Hepatocyte (in vitro differentiated cells): ENCODE results near the gene SYT8. TPM values are rescaled to one million over a fixed set of nuclear protein-coding genes. Genes with fewer than 3 reads are reported as not detected.

Source experiments
- DNase-seq: peaks from one replicate; pipeline ENCODE4 v3.0.0-alpha.2; 2016; ENCODE audit warnings: low spot score
- H2AFZ ChIP-seq: fragments of 200-600 bp; sonication (generic); 2 replicates; pipeline ENCODE4 v1.6.0; 2016; ENCODE audit warnings: antibody characterized with exemption, mild to moderate bottlenecking
- H3K27ac ChIP-seq: fragments of 200-600 bp; sonication (generic); 2 replicates; pipeline ENCODE4 v1.5.1; 2016; ENCODE audit warnings: mild to moderate bottlenecking
- H3K27me3 ChIP-seq: fragments of 200-600 bp; sonication (generic); 2 replicates; pipeline ENCODE4 v1.6.1; 2016
- H3K36me3 ChIP-seq: fragments of 200-600 bp; sonication (generic); replicated peaks from 2 replicates; pipeline ENCODE4 v1.5.1; 2016; ENCODE audit warnings: low read depth; ENCODE audit not compliant: insufficient read depth
- H3K4me1 ChIP-seq: fragments of 200-600 bp; sonication (generic); 2 replicates; pipeline ENCODE4 v1.5.1; 2016; ENCODE audit warnings: mild to moderate bottlenecking, moderate library complexity; ENCODE audit not compliant: insufficient read depth
- H3K4me2 ChIP-seq: fragments of 200-600 bp; sonication (generic); 2 replicates; pipeline ENCODE4 v1.6.0; 2016
- H3K4me3 ChIP-seq: fragments of 200-600 bp; sonication (generic); 2 replicates; pipeline ENCODE4 v1.5.1; 2016; ENCODE audit warnings: mild to moderate bottlenecking
- H3K79me2 ChIP-seq: fragments of 200-600 bp; sonication (generic); 2 replicates; pipeline ENCODE4 v1.6.0; 2017; ENCODE audit warnings: mild to moderate bottlenecking
- H3K9me2 ChIP-seq: fragments of 200-600 bp; sonication (generic); replicated peaks from 2 replicates; pipeline ENCODE4 v1.6.0; 2017; ENCODE audit warnings: mild to moderate bottlenecking; ENCODE audit not compliant: insufficient read depth
- H3K9me3 ChIP-seq: fragments of 200-600 bp; sonication (generic); 2 replicates; pipeline ENCODE4 v1.5.1; 2016; ENCODE audit warnings: low read depth, mild to moderate bottlenecking
- H4K20me1 ChIP-seq: fragments of 200-600 bp; sonication (generic); 2 replicates; pipeline ENCODE4 v1.6.0; 2016; ENCODE audit warnings: mild to moderate bottlenecking; ENCODE audit not compliant: insufficient read depth, poor library complexity, severe bottlenecking
- CTCF ChIP-seq: fragments of 200-600 bp; sonication (generic); IDR thresholded peaks from 2 replicates; pipeline ENCODE4 v1.5.1; 2016; ENCODE audit warnings: antibody characterized with exemption, mild to moderate bottlenecking; ENCODE audit not compliant: poor library complexity
- EZH2 ChIP-seq: fragments of 200-600 bp; sonication (generic); IDR thresholded peaks from 2 replicates; pipeline ENCODE4 v1.6.1; 2016; ENCODE audit warnings: antibody characterized with exemption, mild to moderate bottlenecking, borderline replicate concordance
- EZH2phosphoT487 ChIP-seq: fragments of 200-600 bp; sonication (generic); IDR thresholded peaks from one replicate; pipeline ENCODE4 v1.6.1; 2018; ENCODE audit warnings: antibody characterized with exemption, mild to moderate bottlenecking, low read depth, moderate library complexity; ENCODE audit not compliant: unreplicated experiment, severe bottlenecking
- WGBS: methylation state at CpG from one replicate; pipeline ENCODE4 v1.1.6; 2016; ENCODE audit warnings: low lambda C conversion rate; ENCODE audit errors: missing lambda C conversion rate; 5-methylcytosine and 5-hydroxymethylcytosine counted together
- polyA plus RNA-seq: library from polyadenylated mRNA; unstranded; fragments of >200 nt; fragmentation: Nextera tagmentation; extraction: Ambion mirVana; gene quantifications from 2 replicates; pipeline ENCODE4 v1.2.1, GENCODE V29; 2016
- total RNA-seq: library from RNA; depleted of rRNA; stranded (reverse); fragments of >200 nt; gene quantifications from 2 replicates; pipeline ENCODE4 v1.2.3, GENCODE V29; 2014

The SYT8 gene
- total and polyA plus RNA-seq, 2 experiments from 2014 or later = 6.3 to 29.2 TPM

- Histone ChIP-seq H4K20me1 (no peaks in the 10 kb centered on the region), H2AFZ (no peak overlapping the region), H3K36me3 (no peaks in the 10 kb centered on the region), H3K79me2 (no peaks in the 10 kb centered on the region), H3K9me2 (no peaks in the 10 kb centered on the region), H3K27me3 (no peaks in the 10 kb centered on the region), H3K4me2 (no peak overlapping the region), H3K4me1 (peaks cover 15% of the 10 kb centered on the region), H3K27ac (no peak overlapping the region), H3K4me3 (no peak overlapping the region), H3K9me3 (no peaks in the 10 kb centered on the region)
- TF ChIP-seq CTCF (no peak), EZH2 (no peak), EZH2phosphoT487 (no peak)
- no peak for DNase-seq
- 93% methylated on average over 18 of the region's 19 CpGs for WGBS
Observed at GRCh38 chr11:1848640-1849430, 14.0 kb downstream of the SYT8 start.

- no peak overlapping the region for H2AFZ ChIP-seq
Observed at GRCh38 chr11:1851468-1852180, 16.8 kb downstream of the SYT8 start.

GRCh38 chr11:1852271-1852876 is 17.6 kb downstream of the SYT8 start:
- TF ChIP-seq EZH2 = no peak
- TF ChIP-seq CTCF = no peak
- no peak for TF ChIP-seq EZH2phosphoT487
- Histone ChIP-seq H3K27ac (no peak overlapping the region), H2AFZ (no peak overlapping the region), H3K9me2 (no peaks in the 10 kb centered on the region), H3K36me3 (no peaks in the 10 kb centered on the region), H4K20me1 (no peaks in the 10 kb centered on the region), H3K79me2 (no peaks in the 10 kb centered on the region), H3K27me3 (no peaks in the 10 kb centered on the region), H3K9me3 (no peaks in the 10 kb centered on the region), H3K4me2 (no peak overlapping the region), H3K4me3 (no peak overlapping the region), H3K4me1 (no peaks in the 10 kb centered on the region)
- DNase-seq = no peak
- WGBS = 91% methylated on average over 25 of the region's 25 CpGs

More at GRCh38 chr11:1851468-1852180, 16.8 kb downstream of the SYT8 start:
- no peak overlapping the region for H3K4me3 ChIP-seq
- H3K27me3 ChIP-seq = no peaks in the 10 kb centered on the region
- H4K20me1 ChIP-seq = no peaks in the 10 kb centered on the region
- no peaks in the 10 kb centered on the region for H3K4me1 ChIP-seq
- H3K9me3 ChIP-seq = no peaks in the 10 kb centered on the region
- 97% methylated on average over 21 of the region's 21 CpGs for WGBS
- no peaks in the 10 kb centered on the region for H3K36me3 ChIP-seq
- no peaks in the 10 kb centered on the region for H3K9me2 ChIP-seq
- no peaks in the 10 kb centered on the region for H3K79me2 ChIP-seq
- TF ChIP-seq CTCF (no peak), EZH2 (no peak), EZH2phosphoT487 (no peak)
- H3K4me2 ChIP-seq = no peak overlapping the region
- DNase-seq = no peak
- no peak overlapping the region for H3K27ac ChIP-seq
